ENCODE measurements around the gene RASEF.

RASEF gene

DNA sequence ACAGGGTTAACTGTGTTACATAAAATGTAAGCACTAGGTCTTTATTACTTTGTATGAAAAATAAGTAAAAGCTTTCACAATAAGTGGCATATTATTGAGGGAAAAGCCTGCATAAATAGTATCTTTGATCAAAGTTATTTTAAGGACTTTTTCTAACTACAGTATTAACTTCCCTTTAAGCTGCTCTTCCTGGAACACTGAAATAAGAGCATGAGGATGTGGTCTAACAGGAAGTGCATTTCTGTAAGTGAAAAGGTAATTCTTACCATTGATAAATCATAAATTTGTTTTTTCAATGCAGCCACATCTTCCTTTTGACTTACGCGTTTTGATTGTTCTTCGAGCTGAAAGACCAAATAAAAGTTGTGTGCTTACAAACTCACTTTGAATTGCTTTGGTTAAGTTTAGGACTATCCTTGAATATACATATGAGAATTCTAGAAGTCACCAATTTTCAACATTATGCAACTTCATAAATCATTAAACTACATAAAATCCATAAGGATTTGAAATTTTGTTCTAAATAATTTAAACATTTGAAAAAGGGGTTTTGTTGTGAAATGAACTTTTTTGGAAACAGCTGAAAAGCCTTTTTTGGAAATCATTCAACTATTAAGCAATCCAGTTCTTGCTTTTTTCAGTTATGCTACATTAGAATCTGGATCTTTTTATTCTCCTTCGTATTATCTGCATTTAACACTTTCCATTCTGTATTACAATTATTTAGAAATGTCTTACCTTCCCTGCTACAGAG is 50.6 kb downstream of the RASEF start:
- no peak for DNase-seq (ENCODE audit: low read depth)
- H3K4me3 ChIP-seq (ENCODE audit: control insufficient read depth, low read depth, low read length): no peak overlapping the region
- TF ChIP-seq CTCF (IDR thresholded peaks at IDR 0.05; ENCODE audit: control insufficient read depth, insufficient read depth, low read depth, low read length, missing control alignments): no peak

DNA sequence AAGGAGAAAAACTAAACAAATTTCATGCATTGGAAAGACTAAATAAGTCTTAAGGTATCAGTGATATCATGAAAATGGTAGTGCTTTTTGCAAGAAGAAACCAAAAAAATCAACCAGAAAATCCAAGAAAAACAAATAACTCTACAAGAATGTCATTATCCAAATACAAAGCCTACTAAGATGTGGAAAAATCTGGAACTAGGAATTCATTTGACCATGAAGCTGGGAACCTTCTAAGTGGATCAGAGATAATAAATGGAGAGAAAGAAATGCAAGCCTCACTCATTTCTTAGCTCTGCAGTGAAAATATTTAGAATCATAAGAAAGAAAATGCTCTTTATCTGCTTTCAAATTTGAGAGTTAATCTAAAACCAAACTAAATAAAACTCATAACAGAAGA is 51.3 kb downstream of the RASEF start:
- DNase-seq (ENCODE audit: low read depth): no peak
- H3K4me3 ChIP-seq (ENCODE audit: control insufficient read depth, low read depth, low read length): no peak overlapping the region
- TF ChIP-seq CTCF (IDR thresholded peaks at IDR 0.05; ENCODE audit: control insufficient read depth, insufficient read depth, low read depth, low read length, missing control alignments): no peak

GRCh38 chr9:83007521-83008300 is 55.2 kb downstream of the RASEF start:
- DNase-seq (ENCODE audit: low read depth): no peak
- H3K4me3 ChIP-seq (ENCODE audit: control insufficient read depth, low read depth, low read length): no peak overlapping the region
- TF ChIP-seq CTCF (IDR thresholded peaks at IDR 0.05; ENCODE audit: control insufficient read depth, insufficient read depth, low read depth, low read length, missing control alignments): no peak

GRCh38 chr9:83006378-83006777 is 56.6 kb downstream of the RASEF start:
- H3K4me3 ChIP-seq (ENCODE audit: control insufficient read depth, low read depth, low read length): no peak overlapping the region
- TF ChIP-seq CTCF (IDR thresholded peaks at IDR 0.05; ENCODE audit: control insufficient read depth, insufficient read depth, low read depth, low read length, missing control alignments): no peak
- no peak for DNase-seq (ENCODE audit: low read depth)

DNA sequence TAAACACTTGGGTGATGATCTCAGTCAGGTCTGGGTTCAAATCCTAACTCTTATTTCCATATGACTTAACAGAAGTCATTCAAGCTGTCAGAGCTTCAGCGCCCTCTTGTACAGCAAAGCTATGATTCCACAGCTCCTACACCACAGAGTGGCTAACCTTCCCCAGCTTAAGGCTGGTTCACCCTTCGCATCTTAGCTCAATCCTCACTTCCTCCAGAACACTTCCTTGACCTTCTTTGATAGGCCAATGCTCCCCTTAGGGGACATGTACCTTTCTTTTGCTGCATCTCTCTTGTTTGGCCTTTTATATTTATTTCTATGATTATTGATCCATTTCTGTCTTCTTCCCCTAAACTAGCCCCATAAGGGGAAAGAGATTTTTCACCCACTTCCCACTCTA is 57.0 kb downstream of the RASEF start:
- TF ChIP-seq CTCF (IDR thresholded peaks at IDR 0.05; ENCODE audit: control insufficient read depth, insufficient read depth, low read depth, low read length, missing control alignments): no peak
- no peak overlapping the region for H3K4me3 ChIP-seq (ENCODE audit: control insufficient read depth, low read depth, low read length)
- no peak for DNase-seq (ENCODE audit: low read depth)

DNA sequence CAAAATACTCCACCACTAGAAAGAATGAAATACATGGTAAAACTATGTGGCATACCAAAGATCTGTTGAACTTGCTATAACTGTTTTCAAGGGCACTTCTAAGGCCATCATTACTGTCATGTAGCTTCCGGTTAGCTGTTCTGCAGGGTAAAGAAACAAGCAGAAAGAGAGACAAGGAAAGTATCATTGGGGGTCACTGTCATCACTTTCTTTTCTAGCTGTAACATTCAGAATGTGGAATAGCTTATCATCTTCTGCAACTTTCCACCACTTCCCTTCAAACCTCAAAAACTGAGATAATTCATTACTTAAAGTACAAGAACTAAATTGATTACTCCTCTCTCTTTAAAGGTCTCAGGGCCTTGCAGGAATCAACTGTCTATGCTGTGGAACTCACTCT is 57.6 kb downstream of the RASEF start:
- no peak for DNase-seq (ENCODE audit: low read depth)
- H3K4me3 ChIP-seq (ENCODE audit: control insufficient read depth, low read depth, low read length): no peak overlapping the region
- TF ChIP-seq CTCF (IDR thresholded peaks at IDR 0.05; ENCODE audit: control insufficient read depth, insufficient read depth, low read depth, low read length, missing control alignments): no peak
